Ishikawa (cell line): ENCODE data around the gene NAV2.

Experiments used
- CEBPB ChIP-seq: IDR thresholded peaks from 2 replicates; pipeline ENCODE4 v1.6.1; 2012
- CREB1 ChIP-seq: IDR thresholded peaks from 2 replicates; pipeline ENCODE4 v1.6.1; 2012; ENCODE audit warnings: low read depth
- EGR1 ChIP-seq: IDR thresholded peaks from 2 replicates; pipeline ENCODE4 v1.6.1; 2012
- EP300 ChIP-seq: IDR thresholded peaks from 2 replicates; pipeline ENCODE4 v1.6.1; 2012; ENCODE audit warnings: borderline replicate concordance
- FOXM1 ChIP-seq: IDR thresholded peaks from 2 replicates; pipeline ENCODE4 v1.6.1; 2012; ENCODE audit warnings: low read depth, borderline replicate concordance
- MAX ChIP-seq: IDR thresholded peaks from 2 replicates; pipeline ENCODE4 v1.6.1; 2012
- NFIC ChIP-seq: IDR thresholded peaks from 2 replicates; pipeline ENCODE4 v1.6.1; 2012
- RAD21 ChIP-seq: IDR thresholded peaks from 2 replicates; pipeline ENCODE4 v1.6.1; 2012; ENCODE audit warnings: low read depth
- REST ChIP-seq: IDR thresholded peaks from 2 replicates; pipeline ENCODE4 v1.6.1; 2012; ENCODE audit warnings: low read depth, mild to moderate bottlenecking
- TAF1 ChIP-seq: IDR thresholded peaks from 2 replicates; pipeline ENCODE4 v1.6.1; 2012; ENCODE audit warnings: low read depth, mild to moderate bottlenecking
- TCF12 ChIP-seq: IDR thresholded peaks from 2 replicates; pipeline ENCODE4 v1.6.1; 2012; ENCODE audit warnings: low read depth
- TEAD4 ChIP-seq: IDR thresholded peaks from 2 replicates; pipeline ENCODE4 v1.6.1; 2012
- USF1 ChIP-seq: IDR thresholded peaks from 2 replicates; pipeline ENCODE4 v1.6.1; 2012
- YY1 ChIP-seq: IDR thresholded peaks from 2 replicates; pipeline ENCODE4 v1.6.1; 2012; ENCODE audit warnings: low read depth
- ZBTB7A ChIP-seq: IDR thresholded peaks from 2 replicates; pipeline ENCODE4 v1.6.1; 2012; ENCODE audit warnings: low read depth

Gene NAV2

GRCh38 chr11:19806251-19806650, 93.6 kb downstream of the NAV2 start:
- TF ChIP-seq CEBPB (no peak), CREB1 (no peak), REST (no peak)

- TF ChIP-seq EP300 (no peak), ZBTB7A (no peak), USF1 (no peak), REST (no peak), RAD21 (peak; percentile 22; the same call in 1 of the 2 replicates)
Measured at GRCh38 chr11:19808076-19808911, 95.7 kb downstream of the NAV2 start.

- no peak for TF ChIP-seq USF1
- TF ChIP-seq REST, result no peak
- no peak for TF ChIP-seq ZBTB7A
- no peak for TF ChIP-seq EGR1
- TF ChIP-seq FOXM1, result no peak
- TF ChIP-seq TEAD4, result no peak
- no peak for TF ChIP-seq CEBPB
- TF ChIP-seq MAX, result no peak
- TF ChIP-seq CREB1, result no peak
- no peak for TF ChIP-seq TCF12
- TF ChIP-seq EP300, result no peak
- no peak for TF ChIP-seq NFIC
- no peak for TF ChIP-seq TAF1
- no peak for TF ChIP-seq RAD21
- no peak for TF ChIP-seq YY1
Measured at GRCh38 chr11:19810852-19811251, 98.2 kb downstream of the NAV2 start.

- TF ChIP-seq EGR1 (no peak), TAF1 (no peak)
Measured at GRCh38 chr11:19811380-19811779, 98.7 kb downstream of the NAV2 start.

GRCh38 chr11:19812096-19812495, 99.5 kb downstream of the NAV2 start:
- no peak for TF ChIP-seq REST
- TF ChIP-seq MAX, result no peak
- no peak for TF ChIP-seq FOXM1
- TF ChIP-seq TEAD4, result no peak
- TF ChIP-seq NFIC, result no peak
- TF ChIP-seq CREB1, result no peak
- TF ChIP-seq USF1, result no peak
- TF ChIP-seq CEBPB, result no peak
- no peak for TF ChIP-seq TAF1
- no peak for TF ChIP-seq ZBTB7A
- no peak for TF ChIP-seq YY1
- TF ChIP-seq EP300, result no peak
- TF ChIP-seq TCF12, result no peak
- no peak for TF ChIP-seq EGR1
- no peak for TF ChIP-seq RAD21
